Measurements from ENCODE around the gene CDK5RAP2.

CDK5RAP2 gene

DNA sequence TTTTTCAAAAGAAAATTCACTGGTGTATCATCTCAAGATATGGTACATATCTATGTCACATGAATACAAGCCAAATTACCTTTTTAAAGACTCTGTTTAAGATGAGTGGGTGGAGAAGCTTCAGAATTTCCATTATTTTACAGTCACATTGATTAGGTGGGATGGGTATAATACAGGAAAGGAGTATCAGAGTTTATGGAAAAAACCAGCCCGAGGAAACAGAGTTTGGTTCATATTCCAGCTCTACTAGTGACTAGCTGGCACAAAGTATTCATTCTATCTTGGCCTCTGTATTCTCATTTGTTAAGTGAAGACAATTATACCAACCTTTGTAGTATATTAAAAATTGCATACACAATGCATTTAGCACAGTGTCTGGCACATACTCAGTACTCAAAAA is 46.5 kb upstream of the CDK5RAP2 start:
- H3K4me1 ChIP-seq (ENCODE audit: control insufficient read depth, insufficient read depth, low read length) = peaks cover 3% of the 10 kb centered on the region; the same call in 1 of the 2 replicates
- H3K4me3 ChIP-seq (ENCODE audit: low read depth, low read length) = no peak overlapping the region
- ChIA-PET CTCF (interaction anchor here (0.9 kb wide), 1 partner anchor 80 kb away, joined by 3 read pairs; no protein-coding TSS in a partner anchor), POLR2A (no interaction called here)
- no peaks in the 10 kb centered on the region for H3K36me3 ChIP-seq (ENCODE audit: control insufficient read depth in 2 of 2, insufficient read depth in 1 of 2, low read length in 2 of 2)
- TF ChIP-seq ZNF433 (tag by site-specific recombination; IDR thresholded peaks at IDR 0.05; ENCODE audit: low read depth) (no peak), ZNF626 (tag by site-specific recombination; IDR thresholded peaks at IDR 0.05) (no peak), KLF7 (tag by site-specific recombination; IDR thresholded peaks at IDR 0.05; ENCODE audit: borderline replicate concordance) (no peak), ZNF16 (tag by site-specific recombination; IDR thresholded peaks at IDR 0.05; ENCODE audit: low read depth) (no peak), ZNF10 (tag by site-specific recombination; IDR thresholded peaks at IDR 0.05) (no peak), HOXC10 (CRISPR knock-in tag; IDR thresholded peaks at IDR 0.05) (no peak), ZNF19 (tag by site-specific recombination; IDR thresholded peaks at IDR 0.05; ENCODE audit: low read depth) (no peak), ZNF555 (tag by site-specific recombination; conservative IDR thresholded peaks at IDR 0.05) (no peak), ZNF202 (tag by site-specific recombination; IDR thresholded peaks at IDR 0.05; ENCODE audit: borderline replicate concordance) (no peak), ZNF266 (tag by site-specific recombination; IDR thresholded peaks at IDR 0.05; ENCODE audit: low read depth) (no peak), BCL11B (tag by site-specific recombination; IDR thresholded peaks at IDR 0.05; ENCODE audit: low read depth) (no peak), GLIS1 (tag by site-specific recombination; IDR thresholded peaks at IDR 0.05) (no peak), REPIN1 (tag by site-specific recombination; IDR thresholded peaks at IDR 0.05; ENCODE audit: low read depth) (no peak), ZNF76 (tag by site-specific recombination; IDR thresholded peaks at IDR 0.05; ENCODE audit: borderline replicate concordance, low read depth) (no peak), KLF16 (tag by site-specific recombination; IDR thresholded peaks at IDR 0.05) (no peak), ZNF473 (tag by site-specific recombination; IDR thresholded peaks at IDR 0.05) (no peak), ZFP41 (tag by site-specific recombination; IDR thresholded peaks at IDR 0.05; ENCODE audit: borderline replicate concordance) (no peak), ZNF416 (tag by site-specific recombination; IDR thresholded peaks at IDR 0.05) (no peak), ZNF768 (tag by site-specific recombination; IDR thresholded peaks at IDR 0.05) (no peak)
- TF ChIP-seq, protein P1, sequence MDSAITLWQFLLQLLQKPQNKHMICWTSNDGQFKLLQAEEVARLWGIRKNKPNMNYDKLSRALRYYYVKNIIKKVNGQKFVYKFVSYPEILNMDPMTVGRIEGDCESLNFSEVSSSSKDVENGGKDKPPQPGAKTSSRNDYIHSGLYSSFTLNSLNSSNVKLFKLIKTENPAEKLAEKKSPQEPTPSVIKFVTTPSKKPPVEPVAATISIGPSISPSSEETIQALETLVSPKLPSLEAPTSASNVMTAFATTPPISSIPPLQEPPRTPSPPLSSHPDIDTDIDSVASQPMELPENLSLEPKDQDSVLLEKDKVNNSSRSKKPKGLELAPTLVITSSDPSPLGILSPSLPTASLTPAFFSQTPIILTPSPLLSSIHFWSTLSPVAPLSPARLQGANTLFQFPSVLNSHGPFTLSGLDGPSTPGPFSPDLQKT (IDR thresholded peaks at IDR 0.05; ENCODE audit: borderline replicate concordance, low read depth, low read length) = no peak
- H3K27ac ChIP-seq (ENCODE audit: extremely low read depth, low read depth, low read length) = no peak overlapping the region
- no peaks in the 10 kb centered on the region for H3K9me3 ChIP-seq (ENCODE audit: control insufficient read depth, insufficient read depth, low read depth, low read length)

- TF ChIP-seq ZNF404 (tag by site-specific recombination; IDR thresholded peaks at IDR 0.05) (no peak), ZNF2 (tag by site-specific recombination; IDR thresholded peaks at IDR 0.05) (no peak), ZIC2 (tag by site-specific recombination; IDR thresholded peaks at IDR 0.05) (no peak), ZNF658 (tag by site-specific recombination; IDR thresholded peaks at IDR 0.05) (no peak), ZNF10 (tag by site-specific recombination; IDR thresholded peaks at IDR 0.05) (no peak), ZNF426 (tag by site-specific recombination; IDR thresholded peaks at IDR 0.05) (no peak), ZFP41 (tag by site-specific recombination; IDR thresholded peaks at IDR 0.05; ENCODE audit: borderline replicate concordance) (no peak), ZBTB8A (tag by site-specific recombination; IDR thresholded peaks at IDR 0.05) (no peak), GLI4 (tag by site-specific recombination; IDR thresholded peaks at IDR 0.05) (no peak)
- Histone ChIP-seq H3K27ac (ENCODE audit: extremely low read depth, low read depth, low read length) (no peak overlapping the region), H3K4me1 (ENCODE audit: control insufficient read depth, insufficient read depth, low read length) (peaks cover 3% of the 10 kb centered on the region; the same call in 1 of the 2 replicates), H3K9me3 (ENCODE audit: control insufficient read depth, insufficient read depth, low read depth, low read length) (no peaks in the 10 kb centered on the region), H3K36me3 (ENCODE audit: control insufficient read depth in 2 of 2, insufficient read depth in 1 of 2, low read length in 2 of 2) (no peaks in the 10 kb centered on the region), H3K4me3 (ENCODE audit: low read depth, low read length) (no peak overlapping the region)
- ChIA-PET CTCF (interaction anchor here (0.8 to 1.9 kb wide), 2 partner anchors 11 to 14 kb away, joined by 4 to 9 read pairs; no protein-coding TSS in a partner anchor), POLR2A (no interaction called here)
Measured at GRCh38 chr9:120625222-120625621, 45.3 kb upstream of the CDK5RAP2 start.
